Memory B cell (primary cell): Measurements from ENCODE around the gene OSBPL8.

Experiments used
- ATAC-seq: fragments of 150-1000 bp; cut with Tn5 transposase; 2 replicates; pipeline ENCODE4 v1.10.0; 2021; ENCODE audit warnings: low read depth, mild to moderate bottlenecking, moderate library complexity
- DNase-seq, 2 donors: peaks; one replicate each; pipeline ENCODE4 v3.0.0; 2022; ENCODE audit warnings: low spot score in 2 of 2
- H3K27ac Mint-ChIP-seq: one replicate; pipeline ENCODE4 v1.8.0; 2022; ENCODE audit warnings: mild to moderate bottlenecking, moderate library complexity, mixed read lengths
- H3K27me3 Mint-ChIP-seq: one replicate; pipeline ENCODE4 v1.8.0; 2022; ENCODE audit warnings: mixed read lengths
- H3K36me3 Mint-ChIP-seq: one replicate; pipeline ENCODE4 v1.8.0; 2022; ENCODE audit warnings: mild to moderate bottlenecking, mixed read lengths
- H3K4me1 Mint-ChIP-seq: one replicate; pipeline ENCODE4 v1.8.0; 2022; ENCODE audit warnings: mixed read lengths
- H3K4me3 Mint-ChIP-seq: one replicate; pipeline ENCODE4 v1.8.0; 2022; ENCODE audit warnings: mild to moderate bottlenecking, moderate library complexity, mixed read lengths
- H3K9me3 Mint-ChIP-seq: one replicate; pipeline ENCODE4 v1.8.0; 2022; ENCODE audit warnings: mixed read lengths

The OSBPL8 gene

GRCh38 chr12:76559400-76560085, at the start of gene OSBPL8:
Gene OSBPL8, minus strand, starts transcription at chr12:76559771. Its CDS starts 72,220 bp downstream, at chr12:76487551.
- Mint-ChIP-seq H3K4me1 (peaks cover 18% of the 10 kb centered on the region), H3K36me3 (peaks cover 2% of the 10 kb centered on the region), H3K4me3 (peak within 1 kb of the TSS; percentile 96), H3K27ac (peak within 1 kb of the TSS; percentile 95), H3K27me3 (no peaks in the 10 kb centered on the region), H3K9me3 (no peaks in the 10 kb centered on the region)
- peak; percentile 81 for ATAC-seq
- peak; percentile 91 to 92 for DNase-seq

DNA sequence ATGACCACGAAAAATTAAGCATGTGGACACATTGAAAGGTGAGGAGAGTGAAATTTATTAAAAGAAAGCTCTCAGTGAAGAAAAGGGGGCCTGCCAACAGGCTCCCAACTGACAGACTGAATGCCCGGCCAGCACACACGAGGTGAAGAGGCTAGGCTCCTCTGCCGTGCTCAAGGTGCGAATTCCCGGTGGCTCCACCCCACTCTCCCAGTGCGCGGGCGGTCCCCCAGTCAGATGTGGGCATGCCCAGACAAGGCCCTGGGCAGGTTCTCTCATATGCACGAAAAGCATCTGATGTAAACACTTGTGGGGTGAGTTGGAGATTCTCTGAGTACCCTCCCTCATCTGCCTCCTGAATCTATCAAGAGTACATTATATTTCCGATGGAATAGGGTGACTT, 48.5 kb upstream of the OSBPL8 start:
- DNase-seq (no peak), ATAC-seq (no peak)
- no peaks in the 10 kb centered on the region for H3K4me1 Mint-ChIP-seq
- no peaks in the 10 kb centered on the region for H3K9me3 Mint-ChIP-seq
- no peak overlapping the region for H3K4me3 Mint-ChIP-seq
- H3K36me3 Mint-ChIP-seq, result no peaks in the 10 kb centered on the region
- H3K27ac Mint-ChIP-seq, result no peak overlapping the region
- H3K27me3 Mint-ChIP-seq, result peaks cover 4% of the 10 kb centered on the region

DNA sequence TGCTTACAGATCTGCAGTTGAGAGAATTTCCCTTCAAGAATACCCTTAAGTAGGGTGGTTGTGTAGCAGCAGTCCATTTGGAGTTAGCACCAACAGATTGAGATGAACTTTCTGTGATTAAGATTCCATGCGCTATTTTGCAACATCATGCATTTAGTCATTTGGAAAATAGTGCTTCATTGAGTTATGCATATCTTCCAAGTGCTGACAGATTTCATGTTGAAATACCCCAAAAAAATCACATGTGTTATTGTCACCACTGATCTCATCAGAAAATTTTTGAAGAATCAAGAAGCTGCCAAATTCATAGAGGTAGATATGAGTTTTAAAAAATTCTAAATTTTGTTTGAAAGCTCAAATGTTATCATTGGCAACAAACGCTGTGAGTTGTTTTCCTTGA, 35.5 kb upstream of the OSBPL8 start:
- Mint-ChIP-seq H3K9me3 (no peaks in the 10 kb centered on the region), H3K36me3 (no peaks in the 10 kb centered on the region), H3K27ac (no peak overlapping the region), H3K4me3 (no peak overlapping the region), H3K27me3 (peaks cover 2% of the 10 kb centered on the region), H3K4me1 (no peaks in the 10 kb centered on the region)
- ATAC-seq, result no peak
- no peak for DNase-seq

GRCh38 chr12:76591476-76591875, 31.9 kb upstream of the OSBPL8 start:
- H3K36me3 Mint-ChIP-seq, result no peaks in the 10 kb centered on the region
- H3K9me3 Mint-ChIP-seq, result no peaks in the 10 kb centered on the region
- DNase-seq (no peak), ATAC-seq (no peak)
- H3K4me1 Mint-ChIP-seq, result no peaks in the 10 kb centered on the region
- no peak overlapping the region for H3K27ac Mint-ChIP-seq
- peaks cover 2% of the 10 kb centered on the region for H3K27me3 Mint-ChIP-seq
- H3K4me3 Mint-ChIP-seq, result no peak overlapping the region

GRCh38 chr12:76590131-76590530, 30.6 kb upstream of the OSBPL8 start:
- Mint-ChIP-seq H3K27me3 (no peaks in the 10 kb centered on the region), H3K36me3 (no peaks in the 10 kb centered on the region), H3K27ac (no peak overlapping the region), H3K4me3 (no peak overlapping the region), H3K4me1 (no peaks in the 10 kb centered on the region), H3K9me3 (no peaks in the 10 kb centered on the region)
- no peak for DNase-seq
- ATAC-seq, result no peak

DNA sequence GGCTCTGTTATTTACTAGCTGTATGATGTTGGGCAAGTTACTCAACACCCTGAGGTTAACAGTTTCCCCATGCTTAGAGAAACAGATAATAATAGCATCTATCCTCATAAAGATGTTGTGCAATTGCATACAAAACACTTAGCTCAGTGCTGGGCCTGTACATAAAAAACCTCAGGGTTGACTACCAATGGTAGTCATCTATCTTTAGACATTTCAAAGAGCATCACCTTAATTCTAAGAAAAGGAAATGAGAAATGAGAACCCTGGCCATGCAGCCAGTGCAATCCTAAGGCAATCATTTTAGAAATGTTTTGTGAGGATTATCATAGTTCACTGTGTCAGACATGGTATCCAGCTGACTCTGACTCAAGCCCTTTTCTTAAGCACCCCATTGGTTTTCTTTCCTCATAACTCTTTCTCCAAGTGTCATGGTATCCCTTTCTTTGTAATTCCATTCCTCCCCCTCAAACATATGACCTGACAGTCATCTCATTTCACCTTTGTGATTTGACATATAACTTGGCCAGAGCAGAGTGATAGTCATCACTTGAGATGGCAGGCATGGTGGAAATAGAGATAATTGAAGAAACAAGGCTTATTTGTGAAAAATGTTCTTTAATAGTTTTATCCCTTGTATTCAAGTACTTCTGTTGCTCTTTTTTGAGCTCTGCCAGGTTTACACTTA, 29.5 kb upstream of the OSBPL8 start:
- Mint-ChIP-seq H3K4me3 (no peak overlapping the region), H3K27me3 (no peaks in the 10 kb centered on the region), H3K36me3 (no peaks in the 10 kb centered on the region), H3K9me3 (no peaks in the 10 kb centered on the region), H3K4me1 (no peaks in the 10 kb centered on the region), H3K27ac (no peak overlapping the region)
- DNase-seq (no peak), ATAC-seq (no peak)

- Mint-ChIP-seq H3K9me3 (no peaks in the 10 kb centered on the region), H3K36me3 (no peaks in the 10 kb centered on the region), H3K4me3 (no peak overlapping the region), H3K27me3 (no peaks in the 10 kb centered on the region), H3K4me1 (no peaks in the 10 kb centered on the region), H3K27ac (no peak overlapping the region)
- ATAC-seq, result no peak
- no peak for DNase-seq
These were observed 28.0 kb upstream of the OSBPL8 start for GRCh38 chr12:76587428-76588178.

- Mint-ChIP-seq H3K4me1 (no peaks in the 10 kb centered on the region), H3K36me3 (no peaks in the 10 kb centered on the region), H3K9me3 (no peaks in the 10 kb centered on the region), H3K4me3 (no peak overlapping the region), H3K27me3 (no peaks in the 10 kb centered on the region), H3K27ac (no peak overlapping the region)
- DNase-seq (peak; percentile 17 to 40), ATAC-seq (peak; percentile 56)
These were observed 27.3 kb upstream of the OSBPL8 start for GRCh38 chr12:76586764-76587395.

GRCh38 chr12:76583301-76583700, 23.7 kb upstream of the OSBPL8 start:
- H3K27me3 Mint-ChIP-seq, result no peaks in the 10 kb centered on the region
- peak; percentile 88 for ATAC-seq
- no peaks in the 10 kb centered on the region for H3K4me1 Mint-ChIP-seq
- no peaks in the 10 kb centered on the region for H3K36me3 Mint-ChIP-seq
- H3K27ac Mint-ChIP-seq, result no peak overlapping the region
- DNase-seq, result no peak
- H3K4me3 Mint-ChIP-seq, result no peak overlapping the region
- H3K9me3 Mint-ChIP-seq, result no peaks in the 10 kb centered on the region

DNA sequence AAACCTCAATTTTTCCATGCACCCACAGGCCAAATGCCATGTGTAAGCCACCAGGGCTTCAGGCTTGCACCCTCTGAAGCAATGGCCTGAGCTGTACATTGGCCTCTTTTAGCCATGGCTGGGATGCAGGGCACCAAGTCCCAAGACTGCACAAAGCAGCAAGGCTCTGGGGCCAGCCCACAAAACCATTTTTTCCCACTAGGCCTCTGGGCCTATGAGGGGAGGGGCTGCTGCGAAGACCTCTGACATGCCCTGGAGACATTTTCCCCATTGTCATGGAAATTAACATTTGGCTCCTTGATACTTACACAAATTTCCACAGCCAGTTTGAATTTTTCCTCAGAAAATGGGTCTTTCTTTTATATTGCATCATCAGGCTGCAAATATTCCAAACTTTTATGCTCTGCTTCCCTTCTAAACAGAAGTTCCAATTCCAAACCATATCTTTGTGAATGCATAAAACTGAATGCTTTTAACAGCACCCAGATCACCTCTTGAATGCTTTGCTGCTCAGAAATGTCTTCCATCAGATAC, 14.3 kb upstream of the OSBPL8 start:
- H3K27ac Mint-ChIP-seq, result no peak overlapping the region
- H3K4me3 Mint-ChIP-seq, result no peak overlapping the region
- H3K9me3 Mint-ChIP-seq, result peaks cover 5% of the 10 kb centered on the region
- H3K36me3 Mint-ChIP-seq, result peaks cover 4% of the 10 kb centered on the region
- peaks cover 5% of the 10 kb centered on the region for H3K4me1 Mint-ChIP-seq
- no peak for ATAC-seq
- DNase-seq, result no peak
- H3K27me3 Mint-ChIP-seq, result peaks cover 2% of the 10 kb centered on the region

DNA sequence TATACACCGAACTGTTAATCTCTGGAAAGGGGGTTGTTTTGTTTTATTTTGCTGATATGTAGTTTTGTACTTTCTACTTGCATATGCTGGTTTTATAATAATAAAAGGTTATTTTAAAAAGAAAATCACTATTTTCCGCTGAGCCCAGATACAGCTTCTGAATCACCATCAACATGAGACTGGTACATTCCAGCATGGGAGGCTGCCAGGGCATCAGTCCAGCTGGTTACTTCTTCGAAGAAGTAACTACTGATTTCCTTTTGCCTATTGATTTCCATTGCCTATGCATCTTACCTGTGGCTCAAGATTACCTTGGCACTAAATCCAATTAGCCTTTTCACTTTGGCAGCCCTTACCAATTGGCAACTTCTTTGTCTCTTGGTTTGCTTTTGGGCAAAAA, 11.7 kb upstream of the OSBPL8 start:
- Mint-ChIP-seq H3K27ac (no peak overlapping the region), H3K4me3 (no peak overlapping the region), H3K4me1 (peaks cover 5% of the 10 kb centered on the region), H3K27me3 (peaks cover 2% of the 10 kb centered on the region), H3K36me3 (peaks cover 4% of the 10 kb centered on the region), H3K9me3 (peaks cover 3% of the 10 kb centered on the region)
- DNase-seq, result no peak
- ATAC-seq, result no peak

DNA sequence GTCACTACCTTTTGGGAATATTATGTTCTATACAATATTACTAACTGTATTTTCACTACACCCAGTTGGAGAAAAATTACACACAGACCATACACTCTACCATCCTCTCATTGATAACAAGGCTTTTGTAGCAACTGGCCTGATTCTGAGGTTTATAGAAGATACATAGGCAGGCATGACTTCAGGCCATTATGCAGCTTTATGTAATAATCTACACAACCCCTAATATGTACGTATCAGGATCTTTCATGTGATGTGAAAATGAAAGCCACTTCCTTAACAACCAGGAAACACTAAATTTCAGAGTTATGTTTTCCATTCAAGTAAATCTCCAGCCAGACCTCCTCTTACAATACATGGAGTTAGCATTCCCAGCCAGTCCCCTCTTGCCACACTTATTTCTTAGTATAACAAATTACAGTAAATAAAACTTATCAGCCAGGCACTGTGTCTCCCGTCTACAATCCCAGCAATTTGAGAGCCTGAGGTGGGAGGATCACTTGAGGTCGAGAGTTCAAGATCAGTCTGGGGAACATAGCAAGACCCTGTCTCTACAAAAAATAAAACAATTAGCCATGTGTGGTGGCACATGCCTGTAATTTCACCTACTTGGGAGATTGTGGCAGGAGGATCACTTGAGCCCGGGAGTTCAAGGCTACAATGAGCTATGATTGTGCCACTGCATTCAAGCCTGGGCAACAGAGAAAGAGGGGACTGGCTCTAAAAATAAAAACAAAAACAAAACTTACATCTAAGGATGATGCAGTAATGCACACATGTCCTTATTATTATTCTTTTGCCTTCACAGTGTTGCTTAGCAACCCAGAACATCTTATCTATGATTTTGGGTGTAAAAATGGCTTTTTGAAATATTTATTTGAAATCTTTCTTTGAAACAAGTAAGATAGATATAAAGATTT, 10.4 kb upstream of the OSBPL8 start:
- H3K4me3 Mint-ChIP-seq, result no peak overlapping the region
- ATAC-seq (peak; percentile 74), DNase-seq (no peak)
- peaks cover 5% of the 10 kb centered on the region for H3K4me1 Mint-ChIP-seq
- peaks cover 4% of the 10 kb centered on the region for H3K36me3 Mint-ChIP-seq
- peaks cover 3% of the 10 kb centered on the region for H3K9me3 Mint-ChIP-seq
- H3K27me3 Mint-ChIP-seq, result peaks cover 2% of the 10 kb centered on the region
- H3K27ac Mint-ChIP-seq, result peak overlapping the region; percentile 55

DNA sequence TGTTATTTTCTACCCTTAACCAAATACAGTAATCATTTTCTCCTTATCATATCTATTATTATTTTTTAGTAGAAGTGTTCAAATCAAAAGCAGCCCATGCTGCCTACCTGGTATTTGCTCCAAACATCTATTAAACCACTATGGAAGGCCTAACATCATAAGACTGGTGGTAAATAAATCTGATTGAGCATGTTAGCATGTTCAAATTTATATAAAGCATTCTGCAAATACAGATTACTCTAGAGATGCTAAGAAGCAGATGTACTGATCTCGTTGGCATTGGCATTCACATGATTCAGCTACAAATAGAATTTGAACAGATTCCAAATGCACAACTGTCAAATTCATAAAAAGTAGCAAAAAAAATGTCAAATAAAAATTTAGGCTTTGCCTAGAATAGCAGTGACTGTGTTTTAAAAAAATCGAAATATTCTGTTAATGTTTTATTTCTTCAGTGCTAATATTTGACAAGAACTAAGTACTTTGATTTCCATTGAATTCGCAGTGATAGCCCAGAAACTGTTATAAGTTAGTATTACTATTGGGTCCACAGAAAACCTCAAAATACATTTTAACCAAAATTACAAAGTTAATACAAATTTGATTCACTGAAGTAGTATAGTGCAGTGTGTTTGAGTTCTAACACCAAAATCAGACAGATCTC, 9.4 kb upstream of the OSBPL8 start:
- ATAC-seq (no peak), DNase-seq (no peak)
- Mint-ChIP-seq H3K9me3 (no peaks in the 10 kb centered on the region), H3K4me3 (no peak overlapping the region), H3K27ac (no peak overlapping the region), H3K27me3 (no peaks in the 10 kb centered on the region), H3K4me1 (peaks cover 5% of the 10 kb centered on the region), H3K36me3 (no peaks in the 10 kb centered on the region)
